HEK293 (cell line): ENCODE results near the gene ENC1.
A peak's percentile ranks its signal among the peaks of the same experiment; 100 is the strongest.

Experiments
- CTCF ChIP-seq: fragments of 450-650 bp; formaldehyde crosslinking; IDR thresholded peaks from 2 replicates; pipeline ENCODE4 v1.5.1; 2016; ENCODE audit warnings: missing biosample characterization, missing genetic modification characterization
- FEZF1 ChIP-seq: fragments of 450-650 bp; formaldehyde crosslinking; IDR thresholded peaks from 2 replicates; pipeline ENCODE4 v1.5.1; 2016; ENCODE audit warnings: missing biosample characterization, missing genetic modification characterization
- HOXD13 ChIP-seq: sonication (generic); formaldehyde crosslinking; IDR thresholded peaks from 2 replicates; pipeline ENCODE4 v1.8.0; 2022; ENCODE audit warnings: missing genetic modification reagents, borderline replicate concordance
- MEIS1 ChIP-seq: sonication (generic); formaldehyde crosslinking; IDR thresholded peaks from 2 replicates; pipeline ENCODE4 v1.8.1; 2022; ENCODE audit warnings: missing genetic modification reagents, mild to moderate bottlenecking, borderline replicate concordance
- PATZ1 ChIP-seq: fragments of 450-650 bp; formaldehyde crosslinking; IDR thresholded peaks from 2 replicates; pipeline ENCODE4 v1.5.1; 2016; ENCODE audit warnings: missing biosample characterization, missing genetic modification characterization
- SP7 ChIP-seq: fragments of 450-650 bp; formaldehyde crosslinking; IDR thresholded peaks from 2 replicates; pipeline ENCODE4 v1.5.1; 2016; ENCODE audit warnings: missing biosample characterization, missing genetic modification characterization
- TRIM28 ChIP-seq: IDR thresholded peaks from 2 replicates; pipeline ENCODE4 v1.6.1; 2011; ENCODE audit warnings: low read length, control low read depth, borderline replicate concordance
- TSHZ1 ChIP-seq: fragments of 450-650 bp; formaldehyde crosslinking; IDR thresholded peaks from 2 replicates; pipeline ENCODE4 v1.5.1; 2016; ENCODE audit warnings: missing biosample characterization, missing genetic modification characterization, borderline replicate concordance
- YY1 ChIP-seq: fragments of 450-650 bp; formaldehyde crosslinking; IDR thresholded peaks from 2 replicates; pipeline ENCODE4 v1.5.1; 2018; ENCODE audit warnings: missing biosample characterization, missing genetic modification characterization
- ZBTB11 ChIP-seq: fragments of 450-650 bp; formaldehyde crosslinking; conservative IDR thresholded peaks from 2 replicates; pipeline ENCODE4 v1.5.1; 2016; ENCODE audit warnings: low read depth, missing biosample characterization, missing genetic modification characterization
- ZBTB26 ChIP-seq: fragments of 450-650 bp; formaldehyde crosslinking; optimal IDR thresholded peaks from 2 replicates; pipeline ENCODE3; 2016; ENCODE audit warnings: missing biosample characterization, mild to moderate bottlenecking, missing genetic modification characterization
- ZFHX2 ChIP-seq: fragments of 450-650 bp; formaldehyde crosslinking; conservative IDR thresholded peaks from 2 replicates; pipeline ENCODE4 v1.5.1; 2016; ENCODE audit warnings: missing biosample characterization, missing genetic modification characterization
- ZFP37 ChIP-seq: fragments of 450-650 bp; formaldehyde crosslinking; IDR thresholded peaks from 2 replicates; pipeline ENCODE4 v1.5.1; 2016; ENCODE audit warnings: missing biosample characterization, missing genetic modification characterization
- ZNF132 ChIP-seq: fragments of 450-650 bp; formaldehyde crosslinking; IDR thresholded peaks from 2 replicates; pipeline ENCODE4 v1.5.1; 2017; ENCODE audit warnings: missing biosample characterization, missing genetic modification characterization, borderline replicate concordance
- ZNF366 ChIP-seq: fragments of 450-650 bp; formaldehyde crosslinking; conservative IDR thresholded peaks from 2 replicates; pipeline ENCODE4 v1.5.1; 2016; ENCODE audit warnings: missing biosample characterization, missing genetic modification characterization
- ZNF423 ChIP-seq: fragments of 450-650 bp; formaldehyde crosslinking; IDR thresholded peaks from 2 replicates; pipeline ENCODE4 v1.5.1; 2016; ENCODE audit warnings: missing biosample characterization, missing genetic modification characterization
- ZNF514 ChIP-seq: fragments of 450-650 bp; formaldehyde crosslinking; IDR thresholded peaks from 2 replicates; pipeline ENCODE4 v1.5.1; 2016; ENCODE audit warnings: missing biosample characterization, missing genetic modification characterization
- ZNF571 ChIP-seq: fragments of 450-650 bp; formaldehyde crosslinking; IDR thresholded peaks from 2 replicates; pipeline ENCODE4 v1.5.0; 2017; ENCODE audit warnings: missing biosample characterization, missing genetic modification characterization
- ZNF610 ChIP-seq: fragments of 450-650 bp; formaldehyde crosslinking; IDR thresholded peaks from 2 replicates; pipeline ENCODE4 v1.5.1; 2016; ENCODE audit warnings: missing biosample characterization, missing genetic modification characterization, borderline replicate concordance
- ZNF660 ChIP-seq: fragments of 450-650 bp; IDR thresholded peaks from 2 replicates; pipeline ENCODE4 v1.5.1; 2018; ENCODE audit warnings: missing biosample characterization, mild to moderate bottlenecking, missing genetic modification characterization
- ZNF76 ChIP-seq: fragments of 450-650 bp; formaldehyde crosslinking; IDR thresholded peaks from 2 replicates; pipeline ENCODE4; 2016; ENCODE audit warnings: low read depth, missing biosample characterization, missing genetic modification characterization, borderline replicate concordance
- ZSCAN30 ChIP-seq: fragments of 450-650 bp; IDR thresholded peaks from 2 replicates; pipeline ENCODE4 v1.5.1; 2018; ENCODE audit warnings: missing biosample characterization, mild to moderate bottlenecking, missing genetic modification characterization, moderate library complexity

Gene ENC1

GRCh38 chr5:74684900-74685851, 44.6 kb upstream of the ENC1 start, which contains the start of gene HEXB (continued):
- TF ChIP-seq ZNF660 = peak; percentile 91
- TF ChIP-seq ZBTB26 = peak; percentile 86
- TF ChIP-seq ZNF76 (tag by site-specific recombination) = peak; percentile 28; the same call in 1 of the 2 replicates
- TF ChIP-seq ZFHX2 = peak; percentile 71
- TF ChIP-seq ZNF132 (tag by site-specific recombination) = no peak
- peak; percentile 31; the same call in 1 of the 2 replicates for TF ChIP-seq MEIS1
- 0 out of 2 replicates have a peak, but pooled peaks have one; percentile 1 for TF ChIP-seq TRIM28
- TF ChIP-seq ZNF571 = no peak
- TF ChIP-seq FEZF1 (tag by site-specific recombination) = no peak
- TF ChIP-seq TSHZ1 (tag by site-specific recombination) = peak; percentile 27; the same call in 1 of the 2 replicates
- TF ChIP-seq CTCF = peak; percentile 76; the same call in 1 of the 2 replicates
- peak; percentile 15; the same call in 1 of the 2 replicates for TF ChIP-seq ZNF423
- TF ChIP-seq ZBTB11 (tag by site-specific recombination) = peak; percentile 58
- no peak for TF ChIP-seq ZNF514
- 0 out of 2 replicates have a peak, but pooled peaks have one; percentile 67 for TF ChIP-seq YY1
- TF ChIP-seq PATZ1 = peak; percentile 57
- no peak for TF ChIP-seq HOXD13 (CRISPR knock-in tag)
- peak; percentile 84 for TF ChIP-seq SP7 (tag by site-specific recombination)
- peak; percentile 39; the same call in 1 of the 2 replicates for TF ChIP-seq ZFP37
- 0 out of 2 replicates have a peak, but pooled peaks have one; percentile 45 for TF ChIP-seq ZNF610
- TF ChIP-seq ZNF366 (tag by site-specific recombination) = no peak
- peak; percentile 80 for TF ChIP-seq ZSCAN30 (tag by site-specific recombination)
